Hematopoietic multipotent progenitor cell treated with erythropoietin and hydrocortisone succinate and interleukin-3 and kit ligand, for 15 days (in vitro differentiated cells): Measurements from ENCODE around the gene TBC1D1.

ENCODE experiments used
- DNase-seq: peaks from one replicate; pipeline ENCODE4 v3.0.0-alpha.2; 2015; ENCODE audit warnings: low spot score

The TBC1D1 gene

GRCh38 chr4:38125816-38126215, 234.9 kb downstream of the TBC1D1 start:
- DNase-seq, result no peak

DNA sequence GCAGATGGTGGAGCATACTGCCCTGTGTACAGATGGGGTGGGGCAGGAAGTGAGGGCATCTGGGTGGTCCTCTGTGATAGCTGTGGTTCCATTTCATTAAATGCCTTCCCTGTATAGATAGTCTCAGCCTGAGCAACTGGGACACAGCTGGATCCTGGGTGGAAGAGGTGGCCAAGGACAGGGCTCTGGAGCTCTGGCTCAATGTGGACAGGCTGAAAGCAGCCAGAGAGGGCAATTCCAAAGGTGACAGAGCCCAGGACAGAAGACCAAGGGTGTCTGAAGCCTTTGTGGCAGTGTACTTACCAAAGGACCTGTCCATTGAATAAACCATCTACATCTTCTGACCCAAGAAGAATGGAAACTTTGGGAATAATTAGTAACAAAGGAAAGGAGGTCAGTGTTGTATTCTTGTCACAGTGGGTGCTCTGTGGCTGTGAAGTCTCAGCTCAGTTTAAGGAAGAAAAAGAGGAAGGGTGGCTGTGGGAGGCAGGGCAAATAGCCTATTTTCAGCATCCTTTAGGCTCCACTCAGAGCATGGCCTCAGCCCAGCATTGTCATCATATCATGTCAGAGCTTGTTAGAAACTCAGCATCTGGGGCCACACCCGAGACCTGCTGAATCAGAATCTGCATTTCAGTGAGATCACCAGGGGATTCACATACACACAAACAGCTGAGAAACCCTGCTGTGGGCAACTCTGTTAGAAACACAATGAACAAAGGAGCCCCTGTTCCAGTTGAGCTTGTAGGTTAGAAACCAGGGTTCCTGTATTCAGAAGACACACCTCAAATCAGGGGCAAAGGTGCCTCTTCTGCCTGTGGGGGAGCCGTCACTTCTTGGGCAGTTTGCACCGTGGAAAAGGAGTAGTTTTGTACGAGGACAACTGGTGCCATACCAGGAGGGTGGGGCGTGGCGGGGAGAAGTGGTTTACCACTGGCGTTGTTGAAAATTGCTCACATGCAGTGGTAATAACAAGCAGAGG, 237.9 kb downstream of the TBC1D1 start:
- DNase-seq, result no peak

- no peak for DNase-seq
Measured at GRCh38 chr4:38129460-38130227, 238.8 kb downstream of the TBC1D1 start.

- DNase-seq, result no peak
Measured at GRCh38 chr4:38130884-38131283, 240.0 kb downstream of the TBC1D1 start.

DNA sequence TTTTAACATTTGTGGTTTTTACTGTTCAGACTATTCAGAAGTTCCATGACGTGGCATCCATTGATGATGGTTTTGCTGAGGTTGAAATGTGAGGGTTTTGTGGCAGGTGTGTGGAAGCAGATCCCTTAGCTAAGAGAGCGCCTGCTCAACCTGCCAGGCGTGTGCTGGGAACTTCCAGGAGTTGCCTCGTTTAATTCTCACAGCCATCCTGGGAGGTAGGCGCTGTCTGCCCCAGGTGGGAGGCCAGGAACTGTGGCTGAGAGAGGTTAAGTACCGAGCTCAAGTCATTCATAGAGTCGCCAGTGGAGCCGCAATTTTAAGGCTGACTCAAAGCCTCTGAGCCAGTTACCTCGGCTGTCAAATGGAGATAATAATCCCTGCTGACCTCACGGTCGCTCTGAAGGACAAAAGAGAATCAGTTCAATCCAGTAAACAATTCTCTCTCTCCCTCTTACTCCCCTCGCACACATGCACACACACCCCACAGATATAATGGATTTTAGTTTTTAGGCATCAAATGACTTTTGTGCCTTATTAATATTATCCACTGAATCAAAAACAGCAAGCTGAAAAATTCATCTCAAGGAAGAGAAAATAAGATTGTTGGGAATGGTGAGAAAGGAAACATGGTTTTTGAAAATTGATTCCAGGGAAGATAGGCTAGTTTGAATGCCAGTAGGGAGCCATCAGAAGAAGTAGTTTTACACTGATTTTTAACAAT, 240.6 kb downstream of the TBC1D1 start:
- no peak for DNase-seq

DNA sequence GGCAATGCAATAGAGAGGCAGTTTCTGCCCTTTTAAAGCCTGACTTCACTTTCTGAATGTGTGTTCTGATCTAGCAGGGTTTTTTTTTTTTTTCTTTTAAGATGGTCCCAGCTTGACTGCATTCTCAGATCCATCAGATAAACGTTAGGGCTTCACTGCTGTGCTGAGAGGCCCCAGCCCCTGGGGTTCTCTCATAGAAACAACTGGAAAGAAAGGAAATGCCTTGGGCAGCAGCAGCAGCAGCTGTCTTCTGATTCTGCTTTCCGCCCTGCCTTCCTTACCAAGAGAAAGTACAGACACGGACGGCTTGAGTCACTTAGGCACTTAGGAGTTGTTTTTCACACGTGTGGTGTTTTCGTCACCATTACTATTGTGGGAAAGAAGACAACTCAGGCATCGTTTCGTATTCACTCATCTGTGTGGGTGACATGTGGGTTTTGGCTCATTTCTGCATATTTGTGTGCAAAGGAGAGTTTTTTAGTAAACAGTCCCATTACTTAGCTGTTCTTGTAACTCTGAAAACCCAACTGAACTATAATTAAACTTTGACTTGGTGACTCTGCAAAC, 241.3 kb downstream of the TBC1D1 start:
- no peak for DNase-seq

DNA sequence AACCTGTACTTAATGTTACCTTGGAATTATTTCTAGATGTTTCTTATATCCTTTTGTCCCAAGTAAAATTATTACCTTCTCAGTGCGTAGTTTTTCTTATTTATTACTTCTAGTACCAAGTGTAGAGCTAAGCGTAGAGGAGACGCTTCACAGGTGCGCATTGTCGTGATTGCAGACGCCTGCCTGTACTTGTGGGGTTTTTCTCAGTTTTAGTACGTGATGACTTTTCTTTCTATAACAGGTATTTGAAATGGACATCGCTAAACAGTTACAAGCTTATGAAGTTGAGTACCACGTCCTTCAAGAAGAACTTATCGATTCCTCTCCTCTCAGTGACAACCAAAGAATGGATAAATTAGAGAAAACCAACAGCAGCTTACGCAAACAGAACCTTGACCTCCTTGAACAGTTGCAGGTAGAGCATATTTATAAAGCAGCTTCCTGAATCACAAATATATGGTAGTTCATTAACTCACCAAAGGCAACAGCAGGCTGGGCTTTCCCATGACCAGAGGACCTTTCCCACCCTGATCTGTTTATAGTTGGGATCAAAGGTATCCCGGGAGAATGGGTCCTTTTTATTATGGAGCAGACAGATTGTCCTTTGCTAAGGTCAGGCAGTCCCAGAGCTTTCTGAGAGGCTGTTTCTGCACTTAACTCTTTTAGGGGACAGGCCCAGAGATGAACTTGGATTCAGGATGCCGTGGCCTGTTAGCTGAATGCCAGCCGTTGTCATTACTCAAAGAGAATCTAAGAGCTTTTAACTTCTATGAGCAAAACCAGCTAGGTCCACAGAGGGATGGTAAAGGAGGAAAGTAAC, 242.2 kb downstream of the TBC1D1 start:
- no peak for DNase-seq

- DNase-seq, result no peak
Measured at GRCh38 chr4:38133711-38134480, 243.0 kb downstream of the TBC1D1 start.

DNA sequence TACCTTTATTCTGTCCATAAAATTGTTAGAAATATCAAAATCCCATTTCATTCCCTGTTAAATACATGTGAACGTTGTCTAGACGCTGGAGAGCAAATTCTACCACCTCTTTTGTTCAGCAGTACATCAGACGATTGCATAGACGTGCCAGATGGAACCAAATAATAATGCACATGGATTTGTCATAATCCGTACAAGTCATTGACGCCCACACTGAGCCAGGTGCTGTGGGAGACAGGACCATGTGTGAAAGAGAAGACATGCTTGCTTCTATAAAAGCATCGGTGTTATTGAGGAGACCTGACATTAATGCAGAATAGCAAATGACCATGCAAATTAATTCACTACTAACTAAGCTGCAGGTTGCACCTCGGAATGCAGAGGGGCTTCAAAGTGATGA, 244.3 kb downstream of the TBC1D1 start:
- DNase-seq, result no peak

- no peak for DNase-seq
Measured at GRCh38 chr4:38136604-38137003, 245.7 kb downstream of the TBC1D1 start.

DNA sequence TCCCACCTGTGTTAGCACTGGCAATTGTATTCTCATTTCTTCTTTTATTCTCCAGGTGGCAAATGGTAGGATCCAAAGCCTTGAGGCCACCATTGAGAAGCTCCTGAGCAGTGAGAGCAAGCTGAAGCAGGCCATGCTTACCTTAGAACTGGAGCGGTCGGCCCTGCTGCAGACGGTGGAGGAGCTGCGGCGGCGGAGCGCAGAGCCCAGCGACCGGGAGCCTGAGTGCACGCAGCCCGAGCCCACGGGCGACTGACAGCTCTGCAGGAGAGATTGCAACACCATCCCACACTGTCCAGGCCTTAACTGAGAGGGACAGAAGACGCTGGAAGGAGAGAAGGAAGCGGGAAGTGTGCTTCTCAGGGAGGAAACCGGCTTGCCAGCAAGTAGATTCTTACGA, 246.2 kb downstream of the TBC1D1 start:
- DNase-seq, result no peak

DNA sequence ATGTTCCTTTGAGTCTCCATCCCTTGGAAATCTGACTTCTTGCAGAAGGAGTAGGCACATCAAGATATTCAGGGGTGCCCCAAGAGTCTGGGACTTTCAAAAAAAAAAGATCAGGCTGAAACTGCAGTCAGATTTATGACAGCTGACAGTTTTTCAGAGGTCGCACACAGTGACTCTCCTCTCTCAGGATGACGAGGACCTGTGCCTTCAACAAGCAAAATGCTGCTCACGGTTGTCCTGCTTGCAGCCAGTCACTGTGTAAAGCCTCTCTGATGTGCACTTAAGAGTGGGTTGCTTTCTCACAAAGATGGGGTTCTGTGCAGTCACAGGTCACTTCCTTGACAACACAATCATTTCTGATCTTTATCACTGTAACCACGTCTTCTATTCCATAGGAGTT, 247.5 kb downstream of the TBC1D1 start:
- no peak for DNase-seq

- no peak for DNase-seq
Measured at GRCh38 chr4:38139187-38139586, 248.3 kb downstream of the TBC1D1 start.

DNA sequence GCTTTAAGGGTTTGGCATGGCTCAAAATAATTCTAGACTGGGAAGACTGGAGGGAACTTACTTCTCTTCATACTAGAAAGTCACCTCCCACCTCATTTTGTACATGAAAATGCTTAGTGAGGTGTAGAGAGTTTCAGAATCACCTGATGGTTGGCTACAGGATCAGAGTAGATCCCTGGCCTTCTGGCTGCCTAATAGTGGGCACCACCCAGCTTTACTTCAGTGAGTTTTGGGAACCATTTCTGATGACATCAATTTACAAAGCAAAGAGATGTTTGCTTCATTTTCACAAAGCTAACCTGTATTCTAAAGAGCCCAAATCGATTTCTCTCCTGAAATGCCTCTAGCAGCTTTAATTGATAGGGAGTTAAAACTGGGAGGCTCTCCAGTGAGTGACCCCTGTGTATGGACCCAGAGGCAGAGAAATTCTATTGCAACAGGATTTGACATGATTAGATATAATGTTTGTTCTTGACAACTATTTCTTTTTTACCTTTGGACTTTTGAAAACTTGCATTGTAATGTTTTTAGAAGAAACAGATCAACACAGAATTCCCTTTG, 249.8 kb downstream of the TBC1D1 start:
- no peak for DNase-seq

- no peak for DNase-seq
Measured at GRCh38 chr4:38141808-38142500, 251.1 kb downstream of the TBC1D1 start.

DNA sequence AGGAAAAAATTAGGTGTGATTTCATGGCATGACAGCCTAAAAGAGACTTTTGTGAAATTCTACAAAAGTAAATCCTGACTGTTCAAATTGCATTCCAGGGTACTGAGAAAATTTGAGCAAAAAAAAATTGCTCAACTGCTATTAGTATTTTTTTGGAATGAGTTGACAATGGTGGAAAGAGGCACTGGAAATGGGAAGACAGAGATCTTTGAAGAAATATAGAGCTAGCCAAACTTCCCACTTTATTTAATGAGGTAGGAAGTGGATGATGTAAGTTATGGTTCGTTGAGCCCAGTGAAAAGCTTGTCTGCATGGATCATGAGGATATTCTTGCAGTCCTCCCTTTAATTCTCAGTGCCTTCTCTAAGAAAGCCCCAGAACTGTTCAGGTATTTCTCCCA, 253.1 kb downstream of the TBC1D1 start:
- no peak for DNase-seq

DNA sequence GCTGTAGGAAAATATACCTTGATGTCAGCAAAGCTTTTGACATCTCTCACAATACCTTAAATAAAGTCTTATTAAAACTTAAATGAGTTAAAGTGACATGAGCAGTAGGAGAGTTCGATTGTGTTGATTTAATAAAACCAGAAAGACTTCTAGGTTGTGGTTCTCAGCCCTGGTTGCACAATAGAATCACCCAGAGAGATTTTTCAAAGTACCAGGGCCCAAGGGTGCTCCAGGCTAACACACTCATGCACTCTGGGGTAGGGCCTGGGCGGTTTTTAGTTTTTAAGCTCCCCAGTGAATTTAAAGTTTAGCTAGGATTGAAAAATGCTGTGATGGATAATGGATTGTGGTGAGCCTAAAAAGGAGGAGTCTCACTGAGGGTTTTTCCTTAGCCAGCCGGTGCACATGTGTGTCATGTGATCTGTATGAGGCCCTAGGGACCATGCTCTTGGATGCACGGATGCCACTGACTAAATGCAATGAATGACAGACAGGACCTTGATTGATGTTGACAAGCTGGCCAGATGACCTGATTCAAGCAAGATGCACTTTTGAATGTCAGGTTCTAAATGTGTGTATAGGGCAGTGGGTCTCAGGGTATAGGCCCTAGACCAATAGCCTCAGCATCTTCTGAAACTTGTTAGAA, 254.3 kb downstream of the TBC1D1 start:
- no peak for DNase-seq

DNA sequence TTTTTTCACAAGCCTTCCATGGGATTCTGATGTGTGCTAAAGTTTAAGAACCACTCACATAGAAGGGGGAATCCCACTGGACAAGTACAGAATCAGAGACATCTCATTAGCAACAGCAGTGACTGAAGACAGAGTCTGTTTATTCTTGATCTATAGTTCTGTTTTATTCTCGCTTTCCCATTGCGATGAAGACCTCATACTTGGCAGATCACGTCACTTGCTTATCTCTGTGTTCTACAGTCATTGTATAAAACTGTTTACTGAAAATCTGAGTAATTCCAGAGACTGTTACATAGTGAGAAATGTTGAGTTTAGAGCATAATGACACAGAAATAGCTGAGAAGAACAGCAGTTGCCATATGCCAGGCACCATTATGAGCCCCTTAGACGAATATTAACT, 254.9 kb downstream of the TBC1D1 start:
- no peak for DNase-seq

DNA sequence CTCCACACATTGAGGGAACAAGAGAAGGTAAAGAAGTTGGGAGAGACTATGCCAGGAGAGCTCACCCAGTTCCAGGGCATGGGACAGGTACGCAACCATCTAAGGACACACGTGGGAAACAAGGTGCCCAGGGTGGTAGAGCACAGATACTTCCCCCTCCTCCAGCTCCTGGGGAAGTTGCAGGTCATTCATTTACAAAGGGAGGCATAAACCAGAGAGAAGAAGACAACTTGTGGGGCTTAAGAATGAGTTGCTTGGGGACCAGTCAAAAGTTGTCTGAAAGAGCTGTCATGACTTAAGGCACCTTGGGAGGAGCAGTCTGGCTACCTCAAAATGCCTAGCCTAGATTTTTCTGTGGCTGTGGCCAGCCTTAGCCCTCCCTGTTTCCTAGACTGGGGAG, 255.5 kb downstream of the TBC1D1 start:
- no peak for DNase-seq
